ENCODE measurements around the gene MVP. TPM values are rescaled to one million over a fixed set of nuclear protein-coding genes. Genes with fewer than 3 reads are reported as not detected.

The MVP gene
- total RNA-seq, 1 experiment from 2014 or later, result 75.1 TPM

GRCh38 chr16:29825145-29826044 is 5.1 kb downstream of the MVP start:
- Histone ChIP-seq H4K20me1 (ENCODE audit: insufficient read depth) (no peaks in the 10 kb centered on the region), H3K4me2 (ENCODE audit: low read length) (peak overlapping the region; percentile 78), H3K9me3 (ENCODE audit: control insufficient read depth in 1 of 2, insufficient read depth in 1 of 2, low read depth in 1 of 2, low read length in 2 of 2) (no peaks in the 10 kb centered on the region), H3K9ac (ENCODE audit: low read length) (peak overlapping the region; percentile 56), H3K9me2 (ENCODE audit: insufficient read depth) (no peaks in the 10 kb centered on the region), H3K4me3 (replicated peaks in 1 of 2; ENCODE audit: low read depth in 1 of 2, low read length in 2 of 2) (peak overlapping the region in 1 of 2 experiments; percentile 38; a peak in 2 of 4 replicates), H3K27me3 (ENCODE audit: insufficient read depth, low read length) (no peaks in the 10 kb centered on the region), H3K27ac (ENCODE audit: low read depth, low read length) (peak overlapping the region; percentile 98), H3K79me2 (ENCODE audit: insufficient read depth, low read length) (peaks cover 37% of the 10 kb centered on the region), H3K36me3 (ENCODE audit: control insufficient read depth in 1 of 2, insufficient read depth in 2 of 2, low read length in 2 of 2) (no peaks in the 10 kb centered on the region), H3K4me1 (ENCODE audit: control insufficient read depth in 1 of 2, insufficient read depth in 2 of 2, low read length in 2 of 2) (peaks cover 72 to 99% of the 10 kb centered on the region in 2 experiments), H2AFZ (ENCODE audit: low read depth, low read length, poor library complexity, severe bottlenecking) (no peak overlapping the region)
- intact Hi-C loops (cut with micrococcal nuclease), result no loop called here
- CTCF ChIA-PET, result interaction anchor here (0.6 to 4.9 kb wide), 3 partner anchors 9 to 207 kb away, joined by 3 to 29 read pairs (median 12); partner anchors contain the start of gene PAGR1
- BruUV-seq (replicated peaks), result no TSS peak
- POLR2A ChIA-PET, result interaction anchor here (1.1 to 1.2 kb wide), 2 partner anchors 9 to 14 kb away, joined by 3 read pairs; partner anchors contain the start of gene PAGR1
- no peak for DNase-seq (ENCODE audit: low read depth, low spot score)
- peak; percentile 41 for ATAC-seq
- TF ChIP-seq MAX (IDR thresholded peaks at IDR 0.05) (no peak), POLR2AphosphoS5 (IDR thresholded peaks at IDR 0.05; ENCODE audit: low read depth, low read length) (peak; percentile 53)
- RAD21 ChIA-PET (ENCODE audit: low non-redundant PET in 1 of 2, low total read pairs in 2 of 2, uncharacterized antibody in 2 of 2, unreplicated experiment in 2 of 2), result no interaction called here

- Histone ChIP-seq H3K4me2 (ENCODE audit: low read length) (peak overlapping the region; percentile 78), H3K27me3 (ENCODE audit: insufficient read depth, low read length) (no peaks in the 10 kb centered on the region), H3K4me3 (replicated peaks in 1 of 2; ENCODE audit: low read depth in 1 of 2, low read length in 2 of 2) (no peak overlapping the region), H3K9ac (ENCODE audit: low read length) (peak overlapping the region; percentile 56), H3K79me2 (ENCODE audit: insufficient read depth, low read length) (peaks cover 28% of the 10 kb centered on the region), H3K9me3 (ENCODE audit: control insufficient read depth in 1 of 2, insufficient read depth in 1 of 2, low read depth in 1 of 2, low read length in 2 of 2) (no peaks in the 10 kb centered on the region), H3K27ac (ENCODE audit: low read depth, low read length) (peak overlapping the region; percentile 98), H3K4me1 (ENCODE audit: control insufficient read depth in 1 of 2, insufficient read depth in 2 of 2, low read length in 2 of 2) (peaks cover 71 to 90% of the 10 kb centered on the region in 2 experiments), H3K9me2 (ENCODE audit: insufficient read depth) (no peaks in the 10 kb centered on the region), H2AFZ (ENCODE audit: low read depth, low read length, poor library complexity, severe bottlenecking) (no peak overlapping the region), H3K36me3 (ENCODE audit: control insufficient read depth in 1 of 2, insufficient read depth in 2 of 2, low read length in 2 of 2) (no peaks in the 10 kb centered on the region), H4K20me1 (ENCODE audit: insufficient read depth) (no peaks in the 10 kb centered on the region)
- BruUV-seq (replicated peaks), result no TSS peak
- intact Hi-C loops (cut with micrococcal nuclease), result no loop called here
- TF ChIP-seq REST (IDR thresholded peaks at IDR 0.05; ENCODE audit: low read depth), result no peak
- TF ChIP-seq CTCF (IDR thresholded peaks at IDR 0.05 in 2 of 3, conservative IDR thresholded peaks at IDR 0.05 in 1 of 3; ENCODE audit: borderline replicate concordance in 1 of 3, insufficient read depth in 1 of 3, low read depth in 2 of 3, low read length in 2 of 3), result no peak
- no peak for TF ChIP-seq ELF1 (IDR thresholded peaks at IDR 0.05; ENCODE audit: borderline replicate concordance, low read depth)
- no peak for TF ChIP-seq EZH2 (IDR thresholded peaks at IDR 0.05)
- TF ChIP-seq SIN3A (IDR thresholded peaks at IDR 0.05; ENCODE audit: low read depth), result no peak
- TF ChIP-seq POLR2A (IDR thresholded peaks at IDR 0.05; ENCODE audit: borderline replicate concordance, extremely low read depth, insufficient read depth, insufficient read length), result no peak
- no peak for TF ChIP-seq CBX3 (IDR thresholded peaks at IDR 0.05; ENCODE audit: low read depth)
- TF ChIP-seq MAX (IDR thresholded peaks at IDR 0.05), result no peak
- no peak for TF ChIP-seq ATF3 (IDR thresholded peaks at IDR 0.05)
- TF ChIP-seq FOSL1 (IDR thresholded peaks at IDR 0.05; ENCODE audit: low read depth), result no peak
- POLR2A ChIA-PET, result interaction anchor here (0.7 to 1.2 kb wide), 2 partner anchors 15 to 205 kb away, joined by 3 read pairs; partner anchors contain the start of gene TLCD3B
- DNase-seq (ENCODE audit: low read depth, low spot score) (no peak), ATAC-seq (no peak)
- CTCF ChIA-PET, result interaction anchor here (2.2 to 4.9 kb wide), 2 partner anchors 10 to 22 kb away, joined by 12 to 29 read pairs; partner anchors contain the start of gene PAGR1
- RAD21 ChIA-PET (ENCODE audit: low non-redundant PET in 1 of 2, low total read pairs in 2 of 2, uncharacterized antibody in 2 of 2, unreplicated experiment in 2 of 2), result no interaction called here
Observed at GRCh38 chr16:29826342-29826695, 6.1 kb downstream of the MVP start.

Measured in HCT116 (cell line).